SH-SY5Y (cell line): ENCODE results near the gene LCP1.

Experiments used
- GATA2 ChIP-seq: IDR thresholded peaks from 2 replicates; pipeline ENCODE4 v1.6.1; 2011; ENCODE audit warnings: mild to moderate bottlenecking, low read depth, low read length
- GATA3 ChIP-seq: IDR thresholded peaks from 2 replicates; pipeline ENCODE4 v1.6.1; 2011; ENCODE audit warnings: low read depth, mild to moderate bottlenecking, low read length, moderate library complexity

DNA sequence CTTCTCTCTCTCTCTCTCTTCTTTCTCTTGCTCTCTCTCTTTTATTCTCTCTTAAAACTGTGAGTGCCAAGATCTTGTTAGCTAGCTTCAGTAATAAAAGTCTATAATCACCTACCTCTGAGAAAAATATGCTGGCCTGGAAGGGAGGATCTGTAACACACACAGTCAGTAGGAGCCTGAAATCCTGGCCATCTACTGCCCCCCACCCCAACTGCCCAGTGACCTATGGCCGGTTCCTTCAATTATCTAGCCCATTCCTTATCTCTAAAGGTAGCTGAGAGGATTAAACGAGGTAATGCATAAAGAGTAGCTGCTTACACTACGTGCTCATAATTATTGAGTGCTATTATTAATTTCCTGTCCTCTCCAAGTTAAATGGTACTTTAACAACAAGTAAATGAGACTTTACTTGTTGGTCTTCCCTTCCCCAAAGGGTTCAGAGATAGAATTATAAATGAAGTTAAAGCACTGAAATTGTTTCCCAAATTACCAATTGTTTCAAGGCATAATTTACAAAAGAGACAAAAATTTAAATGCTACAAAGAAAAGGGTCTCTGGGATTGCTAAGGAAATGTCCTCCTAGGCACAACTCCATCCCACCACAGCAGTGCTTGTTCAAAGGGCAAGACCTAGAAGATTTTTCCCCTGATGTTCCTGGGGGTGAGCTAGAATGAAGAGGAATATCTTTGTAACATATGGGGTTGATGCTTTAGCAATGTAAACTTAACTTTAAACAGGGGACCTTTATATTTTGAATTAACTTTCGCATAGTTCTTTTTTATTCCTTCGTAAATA is 1.8 kb downstream of the LCP1 start:
- TF ChIP-seq GATA3 (no peak), GATA2 (no peak)
